Suprapubic skin (tissue), 4 donors: Measurements from ENCODE around the gene RELN. TPM values are rescaled to one million over a fixed set of nuclear protein-coding genes. Genes with fewer than 3 reads are reported as not detected.

ENCODE experiments used
- DNase-seq, 2 donors: peaks; one replicate each; pipeline ENCODE4 v3.0.0-alpha.2; 2019; ENCODE audit warnings: low spot score in 2 of 2
- H3K27ac ChIP-seq: fragments of 200-600 bp; sonication (generic); one replicate; pipeline ENCODE4 v1.5.1; 2019
- H3K27me3 ChIP-seq: fragments of 200-600 bp; sonication (generic); one replicate; pipeline ENCODE4 v1.5.1; 2019
- H3K36me3 ChIP-seq: fragments of 200-600 bp; sonication (generic); one replicate; pipeline ENCODE4 v1.5.1; 2019
- H3K4me1 ChIP-seq: fragments of 200-600 bp; sonication (generic); one replicate; pipeline ENCODE4 v1.5.1; 2019
- H3K4me3 ChIP-seq: fragments of 200-600 bp; sonication (generic); one replicate; pipeline ENCODE4 v1.5.1; 2019; ENCODE audit warnings: mild to moderate bottlenecking
- H3K9me3 ChIP-seq: fragments of 200-600 bp; sonication (generic); one replicate; pipeline ENCODE4 v1.5.1; 2019
- EP300 ChIP-seq: sonication (generic); formaldehyde crosslinking; IDR thresholded peaks from one replicate; pipeline ENCODE4 v1.6.1; 2017; ENCODE audit warnings: antibody characterized with exemption
- POLR2A ChIP-seq, 2 donors: fragments of 450-650 bp; IDR thresholded peaks; one replicate each; pipeline ENCODE4 v1.6.1; 2017; ENCODE audit warnings: antibody characterized with exemption in 2 of 2, mild to moderate bottlenecking in 2 of 2, moderate library complexity in 2 of 2
- POLR2AphosphoS5 ChIP-seq, 3 donors: sonication (generic); formaldehyde crosslinking; IDR thresholded peaks; one replicate each; pipeline ENCODE4 v1.6.1; 2017; ENCODE audit warnings: antibody characterized with exemption in 3 of 3
- WGBS: methylation state at CpG from one replicate; pipeline ENCODE4 v1.1.5; 2018; 5-methylcytosine and 5-hydroxymethylcytosine counted together
- total RNA-seq, 4 donors: library from RNA; depleted of rRNA; stranded (reverse); fragments of >200 nt; gene quantifications; one replicate each; pipeline ENCODE4 v1.1.0, GENCODE V29; 2016
- TF ChIP-seq, protein P1 (sequence below), 2 donors: fragments of 200-600 bp in 1 of 2; fragments of 450-650 bp in 1 of 2; sonication (generic) in 1 of 2; IDR thresholded peaks; one replicate each; pipeline ENCODE4 v1.5.1; 2016 to 2019; ENCODE audit warnings: antibody characterized with exemption in 2 of 2, mild to moderate bottlenecking in 1 of 2, moderate library complexity in 1 of 2

Gene RELN
- total RNA-seq, 4 donors from 2014 or later: 0.72 to 1.8 (median 1.3) TPM

DNA sequence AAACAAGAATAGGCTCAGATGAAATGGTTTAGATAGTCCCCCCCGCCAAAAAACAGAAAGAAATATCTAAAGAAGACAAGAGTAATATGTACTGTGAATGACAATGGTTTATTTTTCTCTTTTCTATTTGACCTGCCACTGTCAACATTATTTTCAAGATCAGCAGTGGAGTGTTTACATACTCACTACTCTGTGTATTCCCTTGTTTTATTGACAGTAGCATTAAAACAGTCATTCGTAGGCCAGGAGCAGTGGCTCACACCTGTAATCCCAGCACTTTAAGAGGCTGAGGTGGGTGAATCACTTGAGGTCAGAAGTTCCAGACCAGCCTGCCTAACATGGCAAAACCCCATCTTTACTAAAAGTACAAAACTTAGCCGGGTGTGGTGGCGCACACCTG lies 298.2 kb downstream of the RELN start:
- no peaks in the 10 kb centered on the region for H3K27me3 ChIP-seq
- 89% methylated on average over 4 of the region's 4 CpGs for WGBS
- no peak for DNase-seq
- no peaks in the 10 kb centered on the region for H3K9me3 ChIP-seq
- TF ChIP-seq POLR2A (IDR thresholded peaks at IDR 0.05): no peak
- no peaks in the 10 kb centered on the region for H3K4me1 ChIP-seq
- no peak overlapping the region for H3K4me3 ChIP-seq
- H3K36me3 ChIP-seq: no peaks in the 10 kb centered on the region
- no peak overlapping the region for H3K27ac ChIP-seq

- no peaks in the 10 kb centered on the region for H3K27me3 ChIP-seq
- WGBS: 58% methylated on average over 6 of the region's 6 CpGs
- H3K27ac ChIP-seq: no peak overlapping the region
- TF ChIP-seq POLR2AphosphoS5 (IDR thresholded peaks at IDR 0.05): no peak
- no peak for TF ChIP-seq POLR2A (IDR thresholded peaks at IDR 0.05)
- no peak for TF ChIP-seq EP300
- TF ChIP-seq, protein P1, sequence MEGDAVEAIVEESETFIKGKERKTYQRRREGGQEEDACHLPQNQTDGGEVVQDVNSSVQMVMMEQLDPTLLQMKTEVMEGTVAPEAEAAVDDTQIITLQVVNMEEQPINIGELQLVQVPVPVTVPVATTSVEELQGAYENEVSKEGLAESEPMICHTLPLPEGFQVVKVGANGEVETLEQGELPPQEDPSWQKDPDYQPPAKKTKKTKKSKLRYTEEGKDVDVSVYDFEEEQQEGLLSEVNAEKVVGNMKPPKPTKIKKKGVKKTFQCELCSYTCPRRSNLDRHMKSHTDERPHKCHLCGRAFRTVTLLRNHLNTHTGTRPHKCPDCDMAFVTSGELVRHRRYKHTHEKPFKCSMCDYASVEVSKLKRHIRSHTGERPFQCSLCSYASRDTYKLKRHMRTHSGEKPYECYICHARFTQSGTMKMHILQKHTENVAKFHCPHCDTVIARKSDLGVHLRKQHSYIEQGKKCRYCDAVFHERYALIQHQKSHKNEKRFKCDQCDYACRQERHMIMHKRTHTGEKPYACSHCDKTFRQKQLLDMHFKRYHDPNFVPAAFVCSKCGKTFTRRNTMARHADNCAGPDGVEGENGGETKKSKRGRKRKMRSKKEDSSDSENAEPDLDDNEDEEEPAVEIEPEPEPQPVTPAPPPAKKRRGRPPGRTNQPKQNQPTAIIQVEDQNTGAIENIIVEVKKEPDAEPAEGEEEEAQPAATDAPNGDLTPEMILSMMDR (IDR thresholded peaks at IDR 0.05): no peak
- no peaks in the 10 kb centered on the region for H3K9me3 ChIP-seq
- no peaks in the 10 kb centered on the region for H3K4me1 ChIP-seq
- DNase-seq: no peak
- H3K4me3 ChIP-seq: no peak overlapping the region
- no peaks in the 10 kb centered on the region for H3K36me3 ChIP-seq
Observed at GRCh38 chr7:103690242-103690974, 299.1 kb downstream of the RELN start.

DNA sequence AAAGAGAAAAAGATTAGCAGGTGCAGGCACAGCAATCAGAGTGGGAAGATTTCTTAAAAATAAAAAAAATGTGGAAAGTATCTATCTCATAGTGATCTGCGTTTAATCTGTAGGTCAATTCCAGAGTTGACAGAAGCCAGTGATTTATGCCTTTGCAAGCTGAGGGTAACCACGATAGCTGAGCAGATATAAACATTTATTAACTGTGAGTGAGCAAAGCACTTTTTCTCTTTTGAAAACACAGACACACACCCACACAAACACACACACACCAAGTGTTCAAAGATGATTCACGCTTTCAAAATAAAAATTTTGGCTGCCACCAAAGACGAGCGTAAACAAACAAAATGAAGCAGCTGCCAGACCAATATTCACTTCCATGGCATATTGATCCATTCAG lies 300.2 kb downstream of the RELN start:
- Histone ChIP-seq H3K4me3 (no peak overlapping the region), H3K27ac (no peak overlapping the region), H3K36me3 (no peaks in the 10 kb centered on the region), H3K9me3 (no peaks in the 10 kb centered on the region), H3K27me3 (no peaks in the 10 kb centered on the region), H3K4me1 (no peaks in the 10 kb centered on the region)
- no peak for DNase-seq
- TF ChIP-seq POLR2A (IDR thresholded peaks at IDR 0.05): no peak
- TF ChIP-seq, protein P1 (IDR thresholded peaks at IDR 0.05): no peak
- TF ChIP-seq POLR2AphosphoS5 (IDR thresholded peaks at IDR 0.05): no peak
- no peak for TF ChIP-seq EP300
- WGBS: 53% methylated on average over 5 of the region's 5 CpGs

DNA sequence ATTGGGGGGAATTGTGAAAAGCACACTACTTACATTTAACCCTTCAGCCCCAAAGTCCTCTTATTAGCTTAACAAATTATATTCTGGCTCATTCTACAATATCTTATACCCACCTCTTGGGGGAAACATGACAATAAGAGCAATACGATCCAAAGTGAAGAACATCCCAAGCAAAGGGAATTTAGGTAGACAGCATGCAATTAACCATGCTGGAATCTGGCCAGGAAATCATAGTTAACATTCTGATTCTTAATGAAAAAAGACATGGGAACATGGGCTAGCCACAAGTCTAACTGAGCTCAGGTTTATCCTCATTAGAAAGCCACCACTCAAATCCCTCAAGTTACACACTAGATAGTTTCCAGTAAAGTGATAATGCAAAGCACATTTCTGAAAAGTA lies 301.5 kb downstream of the RELN start:
- no peak overlapping the region for H3K4me3 ChIP-seq
- TF ChIP-seq POLR2A (IDR thresholded peaks at IDR 0.05) (no peak), POLR2AphosphoS5 (IDR thresholded peaks at IDR 0.05) (no peak), EP300 (no peak)
- TF ChIP-seq, protein P1 (IDR thresholded peaks at IDR 0.05): no peak

GRCh38 chr7:103687272-103687671 lies 302.2 kb downstream of the RELN start:
- Histone ChIP-seq H3K4me1 (no peaks in the 10 kb centered on the region), H3K27ac (no peak overlapping the region), H3K9me3 (no peaks in the 10 kb centered on the region), H3K4me3 (no peak overlapping the region), H3K36me3 (no peaks in the 10 kb centered on the region), H3K27me3 (no peaks in the 10 kb centered on the region)
- no peak for DNase-seq
- WGBS: 89% methylated on average over 1 of the region's 1 CpG
- no peak for TF ChIP-seq POLR2A (IDR thresholded peaks at IDR 0.05)
- no peak for TF ChIP-seq EP300
- TF ChIP-seq POLR2AphosphoS5 (IDR thresholded peaks at IDR 0.05): no peak
- TF ChIP-seq, protein P1 (IDR thresholded peaks at IDR 0.05): no peak

More for the DNA sequence above, 301.5 kb downstream of the RELN start:
- Histone ChIP-seq H3K36me3 (no peaks in the 10 kb centered on the region), H3K4me1 (no peaks in the 10 kb centered on the region), H3K27ac (no peak overlapping the region), H3K9me3 (no peaks in the 10 kb centered on the region), H3K27me3 (no peaks in the 10 kb centered on the region)
- 59% methylated on average over 1 of the region's 1 CpG for WGBS
- DNase-seq: no peak
